Measurements from ENCODE around the gene CCDC148. TPM values are rescaled to one million over a fixed set of nuclear protein-coding genes. Genes with fewer than 3 reads are reported as not detected.

CCDC148 gene
- total RNA-seq, 4 donors from 2014 or later = 0.78 to 1.6 (median 1.1) TPM

- Histone ChIP-seq H3K27me3 (no peaks in the 10 kb centered on the region), H3K27ac (no peak overlapping the region), H3K9me3 (no peaks in the 10 kb centered on the region), H3K4me1 (no peaks in the 10 kb centered on the region), H3K36me3 (no peaks in the 10 kb centered on the region), H3K4me3 (no peak overlapping the region)
- no peak for ATAC-seq
- WGBS, 2 donors (ENCODE audit: low coverage in 1 of 2) = 100% methylated on average over 1 to 2 of the region's 2 CpGs
- TF ChIP-seq CTCF (IDR thresholded peaks at IDR 0.05) (no peak), POLR2AphosphoS5 (IDR thresholded peaks at IDR 0.05) (no peak), POLR2A (IDR thresholded peaks at IDR 0.05) (no peak), EP300 (IDR thresholded peaks at IDR 0.05) (no peak)
These were observed 151.1 kb downstream of the CCDC148 start for GRCh38 chr2:158305501-158305900.

DNA sequence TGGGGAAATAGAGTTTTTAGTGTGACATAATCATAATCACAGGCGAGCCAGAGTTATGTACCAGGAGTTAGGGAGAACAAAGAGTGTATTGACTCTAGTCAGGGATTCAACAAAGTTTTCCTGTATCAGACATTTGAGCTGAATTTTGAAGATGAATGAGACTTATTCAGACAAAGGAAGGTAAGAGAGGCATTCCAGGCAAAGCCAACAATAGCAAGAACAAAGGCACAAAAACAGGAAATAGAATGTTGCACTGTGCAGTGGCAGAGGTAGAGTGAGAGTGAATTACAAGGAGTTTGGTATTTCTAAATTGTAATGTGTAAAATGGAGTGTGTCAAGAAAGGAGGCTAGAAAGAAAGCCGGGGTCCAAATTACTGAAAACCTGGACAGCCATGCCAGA is 156.2 kb downstream of the CCDC148 start:
- Histone ChIP-seq H3K9me3 (peaks cover 0 to 16% (median 2%) of the 10 kb centered on the region in 3 donors), H3K4me1 (no peaks in the 10 kb centered on the region), H3K4me3 (no peak overlapping the region), H3K27me3 (no peaks in the 10 kb centered on the region), H3K27ac (no peak overlapping the region), H3K36me3 (no peaks in the 10 kb centered on the region)
- ATAC-seq = no peak
- WGBS, 2 donors (ENCODE audit: low coverage in 1 of 2) = 88 to 94% methylated on average over 2 of the region's 2 CpGs
- TF ChIP-seq EP300 (IDR thresholded peaks at IDR 0.05) = no peak
- TF ChIP-seq CTCF (IDR thresholded peaks at IDR 0.05) = no peak
- no peak for TF ChIP-seq POLR2AphosphoS5 (IDR thresholded peaks at IDR 0.05)

DNA sequence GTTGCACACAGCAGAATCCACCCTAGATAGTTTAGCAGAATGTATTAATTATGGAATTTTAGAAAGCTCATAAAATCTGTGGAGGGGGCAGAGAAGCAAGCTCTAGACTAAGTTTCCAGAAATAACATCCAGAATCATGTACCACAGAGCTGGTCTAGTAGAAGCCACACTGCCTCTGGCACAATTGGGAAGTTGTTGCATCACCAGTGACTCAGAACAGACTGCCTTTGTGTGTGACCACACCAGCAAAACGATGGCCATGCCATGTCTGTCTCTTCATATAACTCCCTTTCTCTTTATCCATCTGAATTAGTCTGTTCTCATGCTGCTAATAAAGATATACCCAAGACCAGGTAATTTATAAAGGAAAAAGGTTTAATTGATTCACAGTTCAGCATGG is 158.9 kb downstream of the CCDC148 start:
- no peaks in the 10 kb centered on the region for H3K27me3 ChIP-seq
- ATAC-seq = no peak
- H3K9me3 ChIP-seq = peaks cover 0 to 16% (median 2%) of the 10 kb centered on the region in 3 donors
- H3K4me3 ChIP-seq = no peak overlapping the region
- H3K27ac ChIP-seq = no peak overlapping the region
- no peaks in the 10 kb centered on the region for H3K36me3 ChIP-seq
- no peaks in the 10 kb centered on the region for H3K4me1 ChIP-seq
- 60 to 100% methylated on average over 1 of the region's 1 CpG for WGBS, 2 donors (ENCODE audit: low coverage in 1 of 2)
- TF ChIP-seq EP300 (IDR thresholded peaks at IDR 0.05) = no peak
- TF ChIP-seq POLR2A (IDR thresholded peaks at IDR 0.05) = no peak
- TF ChIP-seq CTCF (IDR thresholded peaks at IDR 0.05) = no peak
- no peak for TF ChIP-seq POLR2AphosphoS5 (IDR thresholded peaks at IDR 0.05)

DNA sequence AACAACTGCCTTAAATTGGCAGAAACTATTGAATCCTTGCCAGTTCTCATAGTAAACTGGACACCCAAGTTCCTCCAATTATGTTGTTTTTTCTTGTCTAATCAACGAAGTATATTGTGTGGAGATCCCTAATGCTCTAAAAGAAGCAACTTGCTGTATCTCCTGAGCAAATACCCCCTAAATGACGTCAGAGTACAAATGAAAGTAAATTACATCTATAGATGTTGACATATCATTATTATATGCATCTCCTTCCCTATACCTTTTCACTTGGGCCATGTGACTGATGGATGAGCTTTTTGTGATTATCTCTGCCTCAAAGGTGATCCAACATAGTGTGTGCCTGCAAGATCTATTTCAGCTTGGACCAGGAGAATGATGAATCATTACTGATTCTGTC is 159.4 kb downstream of the CCDC148 start:
- ATAC-seq = no peak
- Histone ChIP-seq H3K36me3 (no peaks in the 10 kb centered on the region), H3K4me3 (no peak overlapping the region), H3K27ac (no peak overlapping the region), H3K4me1 (no peaks in the 10 kb centered on the region), H3K9me3 (peaks cover 0 to 16% (median 2%) of the 10 kb centered on the region in 3 donors), H3K27me3 (no peaks in the 10 kb centered on the region)
- no peak for TF ChIP-seq EP300 (IDR thresholded peaks at IDR 0.05)
- TF ChIP-seq POLR2AphosphoS5 (IDR thresholded peaks at IDR 0.05) = no peak
- TF ChIP-seq POLR2A (IDR thresholded peaks at IDR 0.05) = no peak
- TF ChIP-seq CTCF (IDR thresholded peaks at IDR 0.05) = no peak
- 65 to 89% methylated on average over 2 of the region's 2 CpGs for WGBS, 2 donors (ENCODE audit: low coverage in 1 of 2)

GRCh38 chr2:158293722-158294121 is 162.8 kb downstream of the CCDC148 start:
- H3K4me3 ChIP-seq = no peak overlapping the region
- H3K4me1 ChIP-seq = no peaks in the 10 kb centered on the region
- no peaks in the 10 kb centered on the region for H3K36me3 ChIP-seq
- H3K27me3 ChIP-seq = no peaks in the 10 kb centered on the region
- H3K27ac ChIP-seq = no peak overlapping the region
- TF ChIP-seq POLR2A (IDR thresholded peaks at IDR 0.05) (no peak), EP300 (IDR thresholded peaks at IDR 0.05) (no peak), POLR2AphosphoS5 (IDR thresholded peaks at IDR 0.05) (no peak), CTCF (IDR thresholded peaks at IDR 0.05) (no peak)
- no peak for ATAC-seq
- H3K9me3 ChIP-seq = peaks cover 0 to 10% (median under 1%) of the 10 kb centered on the region in 3 donors
- WGBS, 2 donors (ENCODE audit: low coverage in 1 of 2) = 73 to 85% methylated on average over 2 to 3 of the region's 3 CpGs
